Uterus (tissue), 2 donors: ENCODE data around the gene XRCC6.
"Not testable (repeated sequence)": the region's sequence is repeated elsewhere in the genome, so short reads cannot be mapped to it uniquely, and the experiment has no call there.

ENCODE experiments used
- POLR2A ChIP-seq, 2 donors: fragments of 450-650 bp; IDR thresholded peaks; one replicate each; pipeline ENCODE4 v1.6.1; 2016; ENCODE audit warnings: antibody characterized with exemption in 2 of 2, mild to moderate bottlenecking in 1 of 2, moderate library complexity in 1 of 2
- TF ChIP-seq, protein P1 (sequence below), 4 experiments: fragments of 200-600 bp in 2 of 4; fragments of 450-650 bp in 2 of 4; sonication (generic) in 2 of 4; IDR thresholded peaks; one replicate each; pipeline ENCODE4 v1.5.1; 2016 to 2019; ENCODE audit warnings: antibody characterized with exemption in 4 of 4, mild to moderate bottlenecking in 2 of 4, moderate library complexity in 1 of 4

DNA sequence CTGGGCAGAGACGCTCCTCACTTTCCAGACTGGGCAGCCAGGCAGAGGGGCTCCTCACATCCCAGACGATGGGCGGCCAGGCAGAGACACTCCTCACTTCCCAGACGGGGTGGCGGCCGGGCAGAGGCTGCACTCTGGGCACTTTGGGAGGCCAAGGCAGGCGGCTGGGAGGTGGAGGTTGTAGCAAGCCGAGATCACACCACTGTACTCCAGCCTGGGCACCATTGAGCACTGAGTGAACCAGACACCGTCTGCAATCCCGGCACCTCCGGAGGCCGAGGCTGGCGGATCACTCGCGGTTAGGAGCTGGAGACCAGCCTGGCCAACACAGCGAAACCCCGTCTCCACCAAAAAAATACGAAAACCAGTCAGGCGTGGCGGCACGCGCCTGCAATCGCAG lies 10.5 kb downstream of the XRCC6 start:
- TF ChIP-seq, protein P1, sequence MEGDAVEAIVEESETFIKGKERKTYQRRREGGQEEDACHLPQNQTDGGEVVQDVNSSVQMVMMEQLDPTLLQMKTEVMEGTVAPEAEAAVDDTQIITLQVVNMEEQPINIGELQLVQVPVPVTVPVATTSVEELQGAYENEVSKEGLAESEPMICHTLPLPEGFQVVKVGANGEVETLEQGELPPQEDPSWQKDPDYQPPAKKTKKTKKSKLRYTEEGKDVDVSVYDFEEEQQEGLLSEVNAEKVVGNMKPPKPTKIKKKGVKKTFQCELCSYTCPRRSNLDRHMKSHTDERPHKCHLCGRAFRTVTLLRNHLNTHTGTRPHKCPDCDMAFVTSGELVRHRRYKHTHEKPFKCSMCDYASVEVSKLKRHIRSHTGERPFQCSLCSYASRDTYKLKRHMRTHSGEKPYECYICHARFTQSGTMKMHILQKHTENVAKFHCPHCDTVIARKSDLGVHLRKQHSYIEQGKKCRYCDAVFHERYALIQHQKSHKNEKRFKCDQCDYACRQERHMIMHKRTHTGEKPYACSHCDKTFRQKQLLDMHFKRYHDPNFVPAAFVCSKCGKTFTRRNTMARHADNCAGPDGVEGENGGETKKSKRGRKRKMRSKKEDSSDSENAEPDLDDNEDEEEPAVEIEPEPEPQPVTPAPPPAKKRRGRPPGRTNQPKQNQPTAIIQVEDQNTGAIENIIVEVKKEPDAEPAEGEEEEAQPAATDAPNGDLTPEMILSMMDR (IDR thresholded peaks at IDR 0.05), result not testable (repeated sequence)
- not testable (repeated sequence) for TF ChIP-seq POLR2A (IDR thresholded peaks at IDR 0.05)
